Left forelimb (tissue), 1 donor: ENCODE results near the gene LMTK2.

Source experiments
- DNase-seq: peaks from one replicate; pipeline ENCODE4 v3.0.0-alpha.2; 2018; ENCODE audit warnings: low spot score

LMTK2 gene

DNA sequence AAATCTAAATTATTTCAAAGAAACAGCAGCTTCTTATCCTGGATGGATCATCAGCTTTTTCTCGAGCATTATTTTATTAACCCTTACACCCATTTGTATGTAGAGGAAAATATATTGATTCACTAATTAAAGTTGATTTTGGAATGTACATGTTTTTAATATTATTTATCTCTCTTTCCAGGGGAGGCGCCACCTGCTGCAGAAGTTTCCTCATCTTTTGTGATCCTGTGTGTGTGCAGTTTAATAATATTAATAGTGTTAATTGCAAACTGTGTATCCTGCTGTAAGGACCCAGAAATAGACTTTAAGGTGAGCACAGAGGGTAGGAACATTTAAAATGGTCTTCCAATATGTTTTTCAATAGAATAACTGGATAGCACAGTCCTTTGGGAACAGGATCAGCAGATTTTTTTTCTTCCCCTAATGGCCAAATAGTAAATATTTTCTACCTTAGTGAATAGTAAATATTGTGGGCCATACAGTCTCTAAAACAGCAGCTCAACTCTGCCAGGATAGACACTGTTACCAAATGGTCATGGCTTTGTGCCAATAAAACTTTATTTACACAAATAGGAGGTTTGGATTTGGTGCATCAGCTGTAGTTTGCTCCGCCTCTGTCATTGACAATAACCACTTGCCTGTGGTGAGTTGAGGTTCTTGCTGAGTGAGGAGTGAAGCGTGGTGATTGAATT, 30.6 kb downstream of the LMTK2 start:
- no peak for DNase-seq

DNA sequence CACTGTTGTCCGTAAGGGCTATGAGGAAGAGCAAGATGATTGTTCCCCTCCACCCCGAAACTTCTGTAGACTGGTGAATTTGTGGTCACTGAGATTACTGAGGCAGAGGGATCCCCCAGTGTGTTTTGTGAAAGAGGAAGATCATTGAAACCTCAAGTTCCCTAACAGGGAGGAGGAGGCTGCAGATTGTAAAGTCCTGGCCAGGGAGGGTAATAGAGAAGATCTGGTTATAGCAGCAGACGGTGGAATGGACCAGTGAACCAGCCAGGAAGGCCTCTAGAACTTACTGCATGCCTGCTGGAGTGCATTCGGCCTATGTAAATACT, 31.1 kb downstream of the LMTK2 start:
- no peak for DNase-seq

DNA sequence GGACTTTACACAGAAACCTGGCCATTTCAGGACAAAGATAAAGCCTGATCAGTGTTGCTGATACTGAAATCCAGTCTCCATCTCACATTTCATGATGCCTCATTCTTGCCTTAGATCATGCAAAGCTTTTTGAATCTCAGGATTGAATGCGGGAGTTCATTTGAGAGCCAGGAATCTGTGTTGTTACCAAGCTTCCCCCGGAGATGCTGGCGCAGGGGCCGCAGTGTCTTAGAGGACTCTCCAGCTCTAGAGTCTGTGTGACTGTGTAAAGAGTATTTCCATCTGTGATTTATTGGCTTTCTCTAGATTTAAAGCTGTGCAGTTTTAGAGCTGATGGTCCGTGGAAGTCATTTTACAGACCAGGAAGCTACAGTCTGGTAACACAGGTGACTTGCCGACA, 32.0 kb downstream of the LMTK2 start:
- no peak for DNase-seq

DNA sequence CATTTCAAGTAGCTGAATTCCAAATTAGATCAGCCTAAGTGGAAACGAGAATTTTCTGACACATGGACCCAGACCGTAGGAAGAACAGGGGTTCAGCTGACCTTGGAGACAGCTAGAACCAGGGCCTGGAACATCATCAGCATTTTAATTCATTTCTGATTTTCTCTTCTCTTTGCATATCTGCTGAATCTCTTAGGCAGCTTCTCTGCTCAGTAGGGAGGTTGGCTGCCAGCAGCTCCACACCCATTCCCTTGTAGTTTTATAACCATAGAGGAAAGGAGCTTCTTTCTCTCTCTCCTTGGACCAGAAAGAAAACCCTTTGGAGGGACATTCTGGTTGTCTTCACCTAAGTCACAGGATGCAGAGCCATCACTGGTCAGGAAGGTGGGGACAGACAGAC, 36.0 kb downstream of the LMTK2 start:
- DNase-seq = no peak

DNA sequence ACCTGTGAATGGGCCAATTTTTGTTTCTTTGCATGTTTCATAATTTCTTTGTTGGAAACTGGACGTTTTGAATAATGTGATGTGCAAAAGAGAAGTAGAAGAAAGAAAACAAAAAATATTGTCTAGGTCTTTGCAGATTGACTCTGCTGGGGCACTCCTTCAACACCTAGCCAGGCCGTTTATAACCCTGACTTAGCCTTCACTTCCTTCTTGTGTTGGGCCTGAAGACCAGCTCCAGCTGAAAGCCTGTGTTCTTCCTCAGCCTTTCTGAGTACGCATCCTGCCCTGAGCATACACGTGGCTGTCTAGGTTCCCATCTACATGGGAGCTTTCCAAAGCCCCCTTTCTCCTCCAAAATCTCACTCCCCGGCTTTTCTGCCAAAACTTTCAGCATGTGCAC, 41.9 kb downstream of the LMTK2 start:
- no peak for DNase-seq

DNA sequence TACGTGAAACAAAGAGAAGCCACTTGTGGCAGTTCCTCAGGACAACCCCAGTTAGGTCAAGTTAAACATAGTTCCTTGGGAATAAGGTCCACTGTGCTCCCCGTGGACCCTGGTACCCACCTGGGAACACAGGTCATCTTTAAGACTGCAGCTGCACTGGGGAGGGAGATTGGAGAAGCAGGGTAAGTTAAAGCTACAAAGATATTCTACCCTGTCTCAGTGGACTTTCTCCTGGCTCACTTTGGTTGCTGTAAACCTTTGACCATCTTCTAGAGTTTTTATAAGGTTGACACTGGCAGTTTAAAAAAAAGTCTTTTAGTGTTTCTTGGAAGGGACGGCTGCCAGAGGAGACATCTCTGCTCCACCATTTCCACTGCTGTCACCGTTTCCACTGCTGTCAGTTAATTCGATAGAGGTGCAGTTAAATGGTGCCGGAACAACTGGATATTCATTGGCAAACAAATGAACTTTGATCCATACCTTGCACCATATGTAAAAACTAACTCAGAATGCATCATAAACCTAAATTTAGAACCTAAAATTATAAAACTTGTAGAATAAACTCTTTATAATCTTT, 42.5 kb downstream of the LMTK2 start:
- DNase-seq = no peak

DNA sequence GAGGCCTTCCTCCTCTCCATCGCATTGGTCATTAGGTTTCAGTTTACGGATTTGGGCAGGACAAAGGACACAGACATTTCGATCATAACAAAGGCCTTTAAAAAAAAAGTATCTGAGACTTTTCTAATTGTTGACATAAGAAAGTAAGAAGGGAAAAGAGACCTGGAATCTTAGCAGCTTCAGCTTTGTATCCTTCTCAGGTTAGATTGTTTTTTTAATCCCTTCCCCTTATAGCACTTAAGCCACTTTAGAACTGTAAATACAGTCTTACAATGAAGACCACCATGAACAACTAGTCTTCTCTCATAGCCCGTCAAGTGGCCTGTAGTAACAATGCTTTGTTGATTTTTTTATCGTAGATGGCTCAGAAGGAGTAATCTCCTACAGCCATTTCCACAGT, 45.2 kb downstream of the LMTK2 start:
- DNase-seq = no peak

DNA sequence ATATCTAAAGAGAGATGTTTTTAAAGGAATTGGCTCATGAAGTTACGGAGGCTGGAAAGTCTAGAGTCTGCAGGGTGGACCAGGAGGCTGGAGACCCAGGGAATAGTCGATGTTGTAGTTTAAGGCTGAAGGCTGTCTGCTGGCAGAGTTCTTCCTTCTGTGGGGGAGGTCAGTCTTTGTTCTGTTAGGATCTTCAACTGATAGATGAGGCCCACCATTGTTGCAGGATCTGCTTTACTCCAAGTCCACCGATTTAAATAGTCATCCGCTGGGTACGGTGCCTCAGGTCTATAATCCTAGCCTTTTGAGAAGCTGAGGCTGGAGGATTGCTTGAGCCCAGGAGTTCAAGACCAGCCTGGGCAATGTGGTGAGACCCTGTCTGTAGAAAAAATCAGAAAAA, 50.0 kb downstream of the LMTK2 start:
- no peak for DNase-seq

DNA sequence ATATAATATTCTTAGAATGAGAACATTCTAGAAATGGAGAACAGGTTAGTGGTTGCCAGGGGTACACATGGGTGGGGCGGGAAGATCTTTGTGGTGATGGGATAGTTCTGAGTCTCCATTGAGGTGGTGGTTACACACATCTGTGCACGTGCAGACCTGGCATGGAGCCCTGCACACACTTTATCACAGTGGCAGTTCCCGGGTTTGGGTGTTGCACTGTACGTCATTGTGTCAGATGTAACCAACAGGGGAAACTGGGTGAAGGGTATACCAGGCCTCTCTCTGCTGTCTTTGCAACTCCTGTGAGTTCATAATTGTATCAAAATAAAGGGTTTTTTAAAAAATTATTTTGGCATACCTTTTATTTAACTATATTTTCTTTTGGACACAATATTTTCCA, 51.1 kb downstream of the LMTK2 start:
- DNase-seq = no peak

DNA sequence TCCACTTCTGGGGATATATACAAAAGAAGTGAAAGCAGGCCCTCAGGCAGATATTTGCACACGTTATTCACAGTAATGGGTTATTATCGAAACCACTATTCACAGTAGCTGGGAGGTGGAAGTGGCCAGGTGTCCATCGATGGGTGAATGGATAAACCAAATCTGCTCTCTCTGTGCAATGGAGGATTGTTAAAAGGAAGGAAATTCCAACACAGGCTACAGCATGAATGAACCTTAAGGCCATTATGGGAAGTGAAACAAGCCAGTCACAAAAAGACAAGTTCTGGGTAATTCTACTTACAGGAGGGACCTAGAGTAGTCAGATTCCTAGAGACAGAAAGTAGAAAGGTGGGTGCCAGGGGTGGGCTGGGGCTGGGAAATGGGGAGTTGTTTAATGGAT, 56.1 kb downstream of the LMTK2 start:
- no peak for DNase-seq

DNA sequence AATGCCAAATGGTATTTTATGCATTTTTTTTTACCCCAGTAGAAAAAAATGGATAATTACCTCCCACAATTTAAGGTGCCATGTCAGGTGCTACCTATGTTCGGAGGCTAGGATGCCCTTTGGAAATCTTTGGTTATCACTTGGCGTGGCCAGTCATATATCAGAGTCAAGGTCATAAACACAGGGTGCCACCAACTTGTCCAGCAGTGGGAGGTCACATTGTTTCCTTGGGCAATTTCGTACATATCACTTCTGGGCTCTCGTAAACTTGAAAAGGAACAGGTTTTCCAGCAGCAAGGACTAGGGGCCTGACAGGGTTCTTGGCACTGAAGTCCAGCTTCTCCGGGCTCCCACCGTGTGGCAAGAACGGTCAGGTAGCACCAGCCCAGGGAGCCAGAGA, 56.6 kb downstream of the LMTK2 start:
- no peak for DNase-seq

DNA sequence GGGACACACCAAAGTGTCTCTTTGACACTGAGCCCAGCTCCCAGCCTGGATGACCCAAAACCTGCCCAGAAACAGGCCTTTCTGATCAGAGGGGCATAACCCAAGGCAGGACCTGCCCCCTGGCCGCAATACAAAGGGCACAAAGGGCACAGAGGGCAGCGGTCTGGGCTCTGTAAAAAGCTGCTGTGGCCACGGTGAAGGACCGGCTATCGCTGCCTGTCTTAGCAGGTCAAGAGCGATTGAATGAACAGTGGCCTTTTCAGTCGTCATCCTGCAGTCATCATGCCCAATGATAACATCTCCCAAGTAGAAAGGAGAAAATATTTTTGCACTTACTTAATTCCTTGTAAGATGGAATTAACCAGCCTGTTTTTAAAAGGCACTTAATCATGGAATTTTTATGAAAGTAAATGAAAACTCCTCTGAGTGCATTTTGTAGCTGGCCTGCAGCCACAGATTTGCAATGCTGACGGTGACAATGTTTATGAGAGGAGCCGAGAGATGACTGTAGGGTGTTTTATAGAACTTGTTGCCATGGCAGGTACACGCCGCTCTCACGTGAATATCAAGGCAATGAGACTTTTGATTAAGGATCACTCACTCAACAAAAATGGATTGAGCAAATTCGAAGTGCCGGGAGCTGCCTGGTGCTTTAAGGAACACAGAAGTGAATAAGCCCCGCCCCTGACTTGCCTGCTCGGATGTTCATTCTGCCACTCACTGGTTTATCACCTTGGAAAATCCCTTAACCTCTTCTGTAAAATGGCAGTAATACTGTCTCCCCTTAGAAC, 57.2 kb downstream of the LMTK2 start:
- no peak for DNase-seq

DNA sequence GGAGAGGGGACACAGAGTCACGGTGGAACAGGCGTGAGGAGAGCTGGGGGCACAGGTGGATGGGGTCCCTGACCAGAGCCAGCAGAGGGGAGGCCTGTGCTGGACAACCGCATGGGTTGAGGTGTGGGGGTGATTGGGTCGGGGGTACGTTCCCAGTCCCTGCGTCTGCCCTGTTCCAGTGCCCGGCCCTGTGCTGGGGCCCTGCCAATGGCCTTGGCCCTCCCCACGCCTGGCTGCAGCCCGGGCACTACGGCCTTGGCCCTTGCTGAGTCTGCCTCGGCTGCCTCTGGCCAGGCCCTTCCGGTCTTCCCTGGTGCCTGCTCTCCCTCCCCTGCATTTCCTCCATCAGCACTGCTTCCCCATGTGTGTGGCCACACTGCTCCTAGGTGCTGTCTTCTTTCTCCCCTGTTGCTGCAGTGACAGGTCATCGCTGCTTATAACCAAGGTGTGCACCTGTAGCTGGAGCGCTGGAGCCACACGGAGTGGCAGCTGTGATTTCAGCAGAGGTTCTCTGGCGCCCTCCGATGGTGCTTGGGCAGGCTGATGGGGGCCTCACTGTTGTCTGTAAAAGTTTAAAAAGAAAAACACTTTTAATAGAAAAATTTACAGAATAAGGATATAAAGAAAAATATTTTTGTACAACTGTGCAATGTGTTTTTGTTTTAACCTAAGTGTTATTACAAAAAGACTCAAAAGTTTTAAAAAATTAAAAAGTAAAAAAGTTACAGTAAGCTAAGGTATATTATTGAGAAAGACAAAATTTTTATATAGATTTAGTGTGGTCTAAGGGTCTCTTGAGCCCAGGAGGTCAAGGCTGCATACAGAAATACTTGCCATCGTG, 59.4 kb downstream of the LMTK2 start:
- no peak for DNase-seq

DNA sequence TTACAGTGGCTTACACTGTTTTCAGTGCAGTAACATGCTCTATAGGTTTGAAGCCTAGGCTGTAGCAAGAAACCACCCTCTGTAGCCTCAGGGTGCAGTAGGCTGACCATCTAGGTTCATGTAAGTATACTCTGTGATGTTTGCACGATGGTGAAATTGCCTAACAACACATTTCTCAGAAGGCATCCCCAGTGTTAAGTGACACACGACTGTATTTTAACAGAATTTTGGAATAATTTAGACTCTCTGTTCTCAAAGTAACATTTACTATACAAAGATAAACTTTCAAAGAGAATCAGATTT, 60.0 kb downstream of the LMTK2 start:
- DNase-seq = no peak

DNA sequence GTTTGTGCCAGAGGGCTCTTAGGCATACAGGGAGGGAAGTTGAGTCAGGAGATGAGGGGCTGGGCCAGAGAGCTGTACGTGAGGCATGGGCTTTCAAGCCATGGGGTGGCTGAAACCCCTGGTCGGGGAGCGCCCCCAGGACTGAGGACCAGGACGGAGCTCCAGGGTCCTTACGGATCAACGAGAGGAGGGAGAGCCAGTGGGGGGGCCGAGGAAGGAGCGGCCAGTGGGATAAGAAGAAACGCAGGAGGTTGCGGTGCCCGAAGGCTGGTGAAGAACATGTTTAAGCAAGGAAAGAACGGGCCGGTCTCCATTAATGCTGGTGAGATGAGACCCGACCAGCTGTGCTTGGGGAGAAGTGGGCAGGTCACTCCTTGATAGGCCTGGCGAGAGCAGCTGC, 61.0 kb downstream of the LMTK2 start:
- DNase-seq = no peak

DNA sequence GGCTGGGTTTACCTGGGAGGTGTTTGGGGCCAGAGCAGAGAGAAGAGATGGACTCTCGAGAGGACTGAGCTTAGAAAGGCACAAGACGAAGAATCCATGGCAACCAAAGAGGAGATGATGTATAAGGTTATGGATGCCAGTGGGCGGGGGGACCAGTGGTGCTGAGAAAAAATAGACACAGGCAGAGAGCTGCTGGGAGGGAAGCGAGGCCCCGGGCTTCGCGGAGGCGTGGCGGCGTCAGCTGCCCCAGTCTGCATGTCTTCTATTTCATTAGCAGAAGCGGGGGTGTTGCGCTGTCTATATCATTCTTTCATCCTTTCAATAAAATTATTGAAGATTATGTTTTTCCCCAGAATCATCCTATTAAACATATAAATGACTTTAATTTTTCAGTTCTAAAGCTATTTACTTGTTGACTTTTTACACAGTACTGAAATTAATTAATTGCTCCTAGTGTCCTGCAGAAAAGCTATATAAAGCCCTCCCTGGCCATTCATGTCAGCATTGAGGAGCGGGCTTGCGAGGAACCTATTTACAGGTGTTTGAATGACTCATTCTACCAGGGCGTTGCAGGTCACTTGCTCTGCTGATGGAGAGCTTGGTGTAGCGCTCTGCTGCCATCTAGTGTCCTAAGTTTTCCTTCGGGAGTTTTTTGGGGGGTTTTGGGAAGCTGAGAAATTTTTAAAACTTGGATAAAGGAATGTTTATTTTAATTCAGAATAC, 61.7 kb downstream of the LMTK2 start:
- no peak for DNase-seq

DNA sequence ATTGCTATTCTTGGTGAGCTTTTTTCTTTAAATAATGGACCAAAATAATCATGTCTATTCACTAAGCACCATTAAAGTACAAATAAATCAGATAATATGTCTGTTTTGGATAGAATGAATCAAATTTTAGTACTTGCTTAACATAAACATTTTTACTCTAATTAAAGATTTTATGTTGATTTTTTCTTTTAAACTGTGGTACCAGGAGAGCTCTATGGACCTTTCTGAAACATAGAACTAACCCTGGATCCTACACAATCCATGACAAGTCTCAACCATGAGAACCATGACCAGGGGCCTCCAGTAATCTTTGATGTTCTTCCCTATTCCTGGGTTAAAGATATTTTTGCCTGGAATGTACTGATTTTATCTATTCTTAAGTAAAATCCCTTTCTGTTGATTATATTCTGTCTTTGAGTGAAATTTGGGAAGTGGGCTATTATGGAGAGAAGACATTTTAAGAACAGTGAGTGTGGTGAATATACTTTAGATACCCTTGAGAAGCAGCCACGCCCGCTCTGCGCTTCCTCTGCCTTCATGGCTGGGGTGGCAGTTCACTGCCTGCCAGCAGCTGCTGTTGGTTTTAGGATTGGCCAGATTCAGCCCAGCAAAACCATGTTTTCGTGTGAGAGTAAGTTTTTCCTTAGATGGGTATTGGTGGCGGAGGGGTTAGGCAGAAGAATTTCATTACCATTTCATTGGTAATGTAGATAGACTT, 62.4 kb downstream of the LMTK2 start:
- no peak for DNase-seq

DNA sequence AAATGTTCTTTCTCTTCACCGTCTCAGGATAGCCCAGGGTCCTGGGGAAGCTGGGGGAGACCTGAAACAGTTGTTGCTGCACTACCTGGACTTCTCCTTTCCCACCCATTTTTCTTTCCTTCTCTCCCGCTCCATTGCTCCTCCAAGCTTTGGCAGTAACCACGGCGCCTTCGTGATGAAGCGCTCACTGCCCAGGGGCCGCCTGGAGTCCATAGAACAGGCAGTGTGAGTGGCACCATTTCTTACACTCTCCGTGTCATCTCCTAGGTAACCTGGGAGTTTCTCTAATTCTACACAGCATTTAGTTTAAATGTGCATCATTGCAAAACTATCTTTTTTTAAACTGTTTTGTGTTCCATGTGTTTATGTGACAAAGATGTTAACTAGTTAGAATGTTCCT, 64.3 kb downstream of the LMTK2 start:
- no peak for DNase-seq

DNA sequence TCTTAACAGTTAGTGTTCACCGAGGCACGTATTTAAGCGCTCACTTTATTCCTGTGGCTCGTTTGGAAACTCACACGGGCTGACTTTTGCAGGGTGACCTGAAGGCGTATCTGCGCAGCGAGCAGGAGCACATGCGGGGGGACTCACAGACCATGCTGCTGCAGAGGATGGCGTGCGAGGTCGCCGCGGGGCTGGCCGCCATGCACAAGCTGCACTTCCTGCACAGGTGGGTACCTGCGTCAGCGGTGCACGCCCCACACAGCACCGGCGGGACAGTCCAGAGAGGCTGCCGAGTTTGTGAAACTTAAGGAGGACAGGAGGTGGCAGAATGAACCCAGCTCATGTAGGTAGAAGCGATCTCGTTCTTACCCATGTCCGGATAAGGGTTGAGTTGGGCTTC, 64.8 kb downstream of the LMTK2 start:
- no peak for DNase-seq

DNA sequence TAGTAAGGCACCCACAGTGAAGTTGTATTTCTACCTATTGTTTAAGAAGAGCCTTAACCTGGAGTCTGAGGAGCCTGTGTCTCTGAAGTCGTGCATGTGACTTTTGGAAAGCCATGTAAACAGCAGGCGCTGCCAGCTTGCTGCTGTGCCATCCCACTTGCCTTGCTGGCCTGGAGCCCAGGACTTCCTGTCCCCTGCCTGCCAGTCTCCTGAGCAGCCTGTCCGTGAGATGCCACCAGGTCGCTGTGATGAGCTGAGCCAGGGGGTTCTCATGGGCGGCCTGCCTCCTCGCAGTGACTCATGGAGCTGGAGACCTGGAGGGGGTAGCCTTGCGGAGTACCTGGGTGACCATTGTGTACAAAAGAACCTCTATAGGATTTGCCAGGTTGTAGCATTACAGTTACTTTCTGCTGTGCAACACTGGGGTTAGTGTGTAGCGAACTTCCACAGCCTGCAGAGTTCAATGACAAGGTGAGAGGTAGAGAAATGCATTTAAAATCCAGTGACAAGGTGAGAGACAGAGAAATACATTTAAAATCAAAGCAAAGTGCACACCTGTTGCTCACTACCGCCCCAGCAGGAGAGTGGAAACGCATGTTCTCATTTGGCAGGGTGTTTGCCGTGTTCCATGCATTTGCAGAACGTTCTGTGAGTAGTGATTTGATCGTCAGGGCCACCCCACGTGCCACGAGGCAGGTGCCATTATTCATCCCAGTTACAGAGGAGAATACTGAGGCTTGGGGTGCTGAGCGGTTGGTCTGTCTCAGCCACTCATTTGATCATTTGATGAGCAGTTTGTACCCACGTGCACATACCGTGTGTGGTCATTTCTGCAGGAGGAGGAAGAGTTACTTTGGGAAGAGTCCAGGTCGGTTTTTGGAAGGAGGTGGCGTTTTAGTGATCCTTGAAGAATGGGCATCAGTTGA, 67.9 kb downstream of the LMTK2 start:
- DNase-seq = no peak
